Measurements from ENCODE around the gene ZNF782.

GRCh38 chr9:96884443-96884842 lies 30.1 kb upstream of the ZNF782 start:
- TF ChIP-seq ZFX (IDR thresholded peaks at IDR 0.05; ENCODE audit: borderline replicate concordance): no peak
- TF ChIP-seq, protein P1, sequence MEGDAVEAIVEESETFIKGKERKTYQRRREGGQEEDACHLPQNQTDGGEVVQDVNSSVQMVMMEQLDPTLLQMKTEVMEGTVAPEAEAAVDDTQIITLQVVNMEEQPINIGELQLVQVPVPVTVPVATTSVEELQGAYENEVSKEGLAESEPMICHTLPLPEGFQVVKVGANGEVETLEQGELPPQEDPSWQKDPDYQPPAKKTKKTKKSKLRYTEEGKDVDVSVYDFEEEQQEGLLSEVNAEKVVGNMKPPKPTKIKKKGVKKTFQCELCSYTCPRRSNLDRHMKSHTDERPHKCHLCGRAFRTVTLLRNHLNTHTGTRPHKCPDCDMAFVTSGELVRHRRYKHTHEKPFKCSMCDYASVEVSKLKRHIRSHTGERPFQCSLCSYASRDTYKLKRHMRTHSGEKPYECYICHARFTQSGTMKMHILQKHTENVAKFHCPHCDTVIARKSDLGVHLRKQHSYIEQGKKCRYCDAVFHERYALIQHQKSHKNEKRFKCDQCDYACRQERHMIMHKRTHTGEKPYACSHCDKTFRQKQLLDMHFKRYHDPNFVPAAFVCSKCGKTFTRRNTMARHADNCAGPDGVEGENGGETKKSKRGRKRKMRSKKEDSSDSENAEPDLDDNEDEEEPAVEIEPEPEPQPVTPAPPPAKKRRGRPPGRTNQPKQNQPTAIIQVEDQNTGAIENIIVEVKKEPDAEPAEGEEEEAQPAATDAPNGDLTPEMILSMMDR (IDR thresholded peaks at IDR 0.05): no peak

Measured in 22Rv1 (cell line).